GM18873 (cell line): ENCODE data around the gene SF3A2.
A peak's percentile ranks its signal among the peaks of the same experiment; 100 is the strongest.
"Not testable (repeated sequence)": the region's sequence is repeated elsewhere in the genome, so short reads cannot be mapped to it uniquely, and the experiment has no call there.

ENCODE experiments used
- ATAC-seq: cut with Tn5 transposase; IDR thresholded peaks from one replicate; pipeline ENCODE4 v1.9.1; 2021; ENCODE audit warnings: mild to moderate bottlenecking, moderate library complexity, moderate number of reproducible peaks; ENCODE audit not compliant: unreplicated experiment, low FRiP score

Gene SF3A2

DNA sequence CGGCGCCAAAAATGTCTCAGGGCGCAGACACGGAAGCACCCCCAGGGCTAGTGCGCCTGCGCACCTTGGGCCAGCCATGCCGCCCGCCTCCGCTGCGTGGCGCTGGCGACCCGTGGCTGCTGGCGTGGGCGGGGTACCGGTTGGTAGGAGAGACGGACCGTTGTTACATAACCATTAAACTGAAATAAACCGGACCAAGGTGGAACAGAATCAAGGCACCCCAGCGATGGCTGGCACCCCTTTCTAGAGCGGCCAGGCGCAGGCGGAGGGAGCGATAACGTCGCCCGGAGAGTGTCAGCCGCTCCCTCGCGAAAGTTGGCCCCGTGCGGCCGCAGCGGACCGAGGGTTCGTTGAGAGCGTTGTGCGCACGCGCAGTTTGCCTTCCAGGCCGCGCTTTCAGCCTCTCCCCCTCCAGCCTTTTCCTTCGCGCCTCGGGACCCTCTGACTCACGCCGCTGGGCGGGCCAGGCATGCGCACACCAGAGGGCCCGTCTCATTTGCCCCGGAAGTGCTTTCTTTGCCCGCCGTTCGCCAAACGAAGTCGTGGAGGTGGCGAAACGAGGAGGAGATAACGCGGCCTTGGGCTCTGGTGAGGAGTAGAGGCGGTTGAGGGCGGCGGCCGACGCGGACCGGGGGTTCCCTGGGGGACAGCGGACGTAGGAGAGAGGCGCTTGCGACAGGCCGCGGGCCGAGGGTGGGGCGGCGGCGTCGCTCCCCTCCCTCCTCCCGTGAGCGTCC is at the start of gene SF3A2, which contains the start of gene PLEKHJ1:
Gene SF3A2 (plus strand): TSS at position 511 of the 737 bp plus-strand sequence. CDS start 6,595 bp downstream, outside the sequence.
Gene PLEKHJ1 (minus strand): TSS at position 16 of the 737 bp plus-strand sequence. CDS start 81 bp downstream, outside the sequence.
- peak; percentile 66 for ATAC-seq

DNA sequence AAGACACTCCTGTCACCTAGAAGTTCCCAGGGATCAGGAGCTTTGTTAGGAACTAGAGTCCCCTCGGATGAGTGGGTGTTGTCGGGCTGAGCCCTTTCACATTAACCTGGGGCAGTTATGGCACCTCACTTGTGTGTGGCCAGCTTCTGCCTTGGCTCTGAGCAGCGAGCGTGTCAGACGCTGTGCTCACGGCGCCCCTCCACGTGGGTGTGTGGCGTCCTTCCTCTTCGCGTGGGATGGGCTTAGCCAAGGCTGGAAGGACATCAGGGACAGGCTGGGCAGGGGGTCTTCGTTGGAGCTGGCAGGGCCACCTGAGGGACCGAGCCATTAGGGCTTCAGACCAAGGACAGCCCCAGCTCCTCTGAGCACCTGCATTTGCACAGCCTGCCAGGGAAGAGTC is 49.5 kb upstream of the SF3A2 start:
- ATAC-seq, result no peak

- no peak for ATAC-seq
Measured at GRCh38 chr19:2188708-2189385, 47.8 kb upstream of the SF3A2 start.

- ATAC-seq, result no peak
Measured at GRCh38 chr19:2189880-2190279, 46.7 kb upstream of the SF3A2 start.

DNA sequence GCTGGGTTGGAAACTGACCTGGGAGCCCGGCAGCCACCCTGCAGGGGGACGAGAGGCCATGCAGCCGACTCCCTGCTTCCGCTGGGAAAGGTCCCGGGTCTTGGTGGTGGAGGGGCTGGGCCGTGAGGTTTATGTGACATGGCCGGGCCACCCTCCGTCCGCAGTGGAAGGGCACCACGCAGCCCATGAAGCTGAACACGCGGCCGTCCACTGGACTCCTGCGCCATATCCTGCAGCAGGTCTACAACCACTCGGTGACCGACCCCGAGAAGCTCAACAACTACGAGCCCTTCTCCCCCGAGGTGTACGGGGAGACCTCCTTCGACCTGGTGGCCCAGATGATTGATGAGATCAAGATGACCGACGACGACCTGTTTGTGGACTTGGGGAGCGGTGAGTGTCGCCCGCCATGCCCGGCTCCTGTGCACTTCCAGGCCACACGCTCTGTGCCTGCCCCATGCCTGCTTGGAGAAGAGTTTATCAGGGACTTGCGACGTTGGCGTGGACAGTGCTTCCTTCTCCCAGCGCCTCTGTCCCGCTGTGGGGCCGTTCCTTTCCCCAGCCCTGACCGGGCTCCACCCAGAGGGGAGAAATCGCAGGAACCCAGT is 45.7 kb upstream of the SF3A2 start:
- ATAC-seq, result no peak

DNA sequence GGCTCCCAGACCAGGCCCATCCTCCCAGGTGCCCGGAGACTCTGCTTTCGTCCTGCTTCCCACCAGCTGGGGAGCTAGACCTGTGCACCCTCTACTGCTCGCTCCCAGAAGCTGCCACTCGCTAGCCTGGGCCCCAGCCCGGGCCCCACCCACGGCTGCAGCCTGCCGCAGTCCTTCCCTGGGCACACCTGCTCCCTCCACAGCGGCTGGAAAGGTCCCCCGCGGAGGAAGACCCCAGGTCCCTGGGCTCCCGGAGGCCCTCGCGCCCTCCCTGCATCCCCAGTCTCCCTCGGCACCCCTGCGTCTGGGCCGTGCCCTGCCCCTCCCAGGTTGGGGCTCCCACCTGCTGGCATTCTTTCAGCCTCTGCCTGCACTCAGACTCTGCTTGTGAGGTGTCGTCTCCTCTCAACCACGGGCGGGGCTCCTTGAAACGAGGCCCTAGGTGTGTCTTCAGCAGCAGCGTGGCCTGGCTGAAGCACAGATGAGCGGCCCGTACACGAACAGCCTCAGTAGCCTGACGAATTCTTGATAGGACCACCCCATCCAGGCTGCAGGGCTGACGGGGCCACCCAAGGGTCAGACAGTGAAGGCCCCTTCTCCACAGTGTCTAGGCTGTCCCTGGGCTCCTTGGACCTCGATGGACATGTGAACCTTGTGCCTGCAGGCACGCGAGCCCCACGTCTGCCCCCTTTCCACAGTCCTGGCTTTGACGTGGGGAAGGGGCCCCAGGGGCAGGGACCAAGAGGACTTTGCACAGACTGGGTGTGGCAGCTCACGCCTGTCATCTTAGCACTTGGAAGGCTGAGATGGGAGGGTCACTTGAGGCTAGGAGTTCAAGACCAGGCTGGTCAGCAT is 44.9 kb upstream of the SF3A2 start:
- ATAC-seq, result no peak

DNA sequence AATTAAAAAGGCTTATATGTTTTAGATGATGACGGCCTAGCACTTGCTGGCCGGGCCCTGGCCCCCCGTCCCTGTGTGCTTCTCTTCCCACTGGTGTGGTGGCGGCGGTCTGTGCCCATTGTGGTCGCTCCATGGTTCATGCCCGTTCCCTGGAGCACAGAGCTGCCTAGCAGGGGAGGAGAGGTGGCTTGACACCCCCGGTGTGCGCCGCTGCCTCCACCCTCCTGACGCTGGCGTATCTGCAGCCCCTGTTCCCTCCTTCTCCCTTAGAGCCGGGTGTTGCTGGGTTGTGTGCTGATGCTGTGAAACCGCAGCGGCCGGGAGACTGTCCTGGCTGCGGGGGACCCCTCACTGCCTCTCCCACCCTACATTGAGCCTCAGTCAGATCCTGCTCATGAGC is 43.8 kb upstream of the SF3A2 start:
- ATAC-seq, result no peak

DNA sequence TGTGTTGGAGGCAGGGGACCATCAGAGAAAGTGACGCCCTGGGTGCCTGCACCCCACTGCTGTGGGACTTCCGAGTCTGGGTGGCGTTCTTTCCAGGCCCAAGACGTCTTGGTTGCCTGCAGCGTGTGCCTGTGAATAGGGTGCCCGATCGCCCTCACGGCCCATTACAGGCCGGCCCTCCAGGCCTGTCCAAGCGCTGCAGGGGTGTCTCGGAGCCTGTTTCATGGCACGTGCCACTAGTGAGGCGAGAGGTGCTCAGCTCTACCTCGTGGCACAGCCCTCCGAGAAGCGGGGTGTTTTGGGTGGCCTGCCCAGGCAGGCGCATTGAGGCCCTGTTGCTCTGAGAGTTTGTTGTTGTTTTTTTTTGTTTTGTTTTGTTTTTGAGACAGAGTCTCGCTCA is 42.8 kb upstream of the SF3A2 start:
- no peak for ATAC-seq

- no peak for ATAC-seq
Measured at GRCh38 chr19:2194513-2195078, 42.0 kb upstream of the SF3A2 start.

GRCh38 chr19:2195361-2195760 is 41.3 kb upstream of the SF3A2 start:
- no peak for ATAC-seq

DNA sequence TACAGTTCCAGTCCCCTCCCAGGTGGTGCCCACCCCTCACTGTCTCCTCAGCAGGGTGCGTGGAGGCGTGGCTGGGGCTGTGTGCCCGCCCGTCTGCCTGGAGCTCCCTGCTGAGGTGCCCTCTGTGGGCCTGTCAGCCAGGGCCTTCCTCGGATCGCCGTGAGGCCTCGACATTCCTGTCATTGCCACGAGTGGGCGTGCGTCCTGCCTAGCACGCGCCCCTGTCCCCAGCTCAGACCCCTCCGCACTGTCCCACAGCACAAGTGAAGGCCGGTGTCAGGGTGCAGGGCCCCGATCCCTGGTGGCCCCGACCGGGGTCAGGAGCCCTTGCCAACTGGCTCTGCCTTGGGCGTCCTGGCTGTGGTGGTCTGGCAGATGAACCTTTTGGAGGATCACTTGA is 40.7 kb upstream of the SF3A2 start:
- ATAC-seq, result no peak

- ATAC-seq, result no peak
Measured at GRCh38 chr19:2197270-2197669, 39.4 kb upstream of the SF3A2 start.

GRCh38 chr19:2198317-2198716 is 38.3 kb upstream of the SF3A2 start:
- no peak for ATAC-seq

DNA sequence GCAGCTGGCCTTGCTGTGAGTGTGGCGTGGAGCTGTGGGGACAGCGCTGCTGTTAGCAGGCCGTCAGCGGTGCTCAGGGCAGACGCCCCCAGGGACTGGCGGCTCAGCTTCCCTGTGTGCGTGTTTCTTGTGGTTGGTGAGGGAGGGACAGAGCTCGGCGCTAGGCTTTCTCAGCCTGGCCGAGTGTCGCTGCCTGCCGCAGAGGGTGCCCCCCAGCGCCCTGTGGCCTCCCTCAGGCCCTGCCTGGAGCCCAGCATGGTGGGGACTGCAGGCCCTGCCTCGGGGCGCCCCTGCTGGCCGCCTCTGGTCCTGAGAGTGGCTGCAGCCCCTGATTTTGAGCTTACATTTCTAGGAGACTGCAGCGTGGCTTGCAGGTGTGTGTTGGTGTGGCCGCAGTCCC is 37.4 kb upstream of the SF3A2 start:
- ATAC-seq, result no peak

DNA sequence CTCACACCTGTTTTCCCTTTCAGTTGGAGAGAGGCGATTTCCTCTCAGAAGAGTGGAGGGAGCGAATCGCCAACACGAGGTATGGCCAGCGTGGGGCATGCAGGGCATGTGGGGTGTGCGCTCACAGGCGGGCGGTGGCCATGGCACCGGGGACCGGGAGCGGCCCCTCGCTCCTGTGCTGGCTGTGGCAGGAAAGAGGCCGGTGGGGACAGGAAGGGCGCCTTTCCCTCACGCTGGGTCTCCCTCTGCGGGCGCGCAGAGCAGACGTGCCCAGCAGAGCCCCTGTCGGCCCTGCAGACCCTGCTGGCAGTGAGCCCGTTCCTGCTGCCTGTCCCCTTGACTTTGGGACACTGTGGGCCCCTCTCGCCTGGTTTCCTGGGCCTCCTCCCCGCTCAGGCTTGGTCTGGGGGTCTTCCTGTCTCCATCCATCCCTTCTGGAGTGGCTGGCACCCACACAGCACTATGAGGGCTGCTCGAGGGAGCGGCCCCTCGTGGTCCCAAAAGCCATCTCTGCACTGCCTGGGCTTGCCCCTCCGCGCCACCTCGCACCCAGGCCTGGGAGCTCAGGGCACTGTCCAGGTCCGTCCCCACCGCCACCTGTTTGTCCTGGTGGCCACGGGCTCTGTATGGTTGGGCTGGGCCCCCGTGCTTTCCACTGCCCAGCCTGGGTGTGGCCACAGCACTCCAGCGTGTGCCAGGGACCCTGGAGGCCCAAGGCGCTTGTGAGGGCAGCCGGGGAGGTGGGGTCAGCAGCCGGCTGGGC is 36.6 kb upstream of the SF3A2 start:
- no peak for ATAC-seq

GRCh38 chr19:2200624-2201294 is 35.9 kb upstream of the SF3A2 start:
- ATAC-seq, result not testable (repeated sequence)

GRCh38 chr19:2201473-2202148 is 35.0 kb upstream of the SF3A2 start:
- ATAC-seq, result no peak

GRCh38 chr19:2202366-2202765 is 34.3 kb upstream of the SF3A2 start:
- no peak for ATAC-seq
